Activated T-cell treated with anti-CD3 and anti-CD28 coated beads, Interleukin-2, amount 50 U/mL, for 4 hours (primary cell): ENCODE measurements around the gene EIF6. TPM values are rescaled to one million over a fixed set of nuclear protein-coding genes. Genes with fewer than 3 reads are reported as not detected.
"Not testable (repeated sequence)": the region's sequence is repeated elsewhere in the genome, so short reads cannot be mapped to it uniquely, and the experiment has no call there.

Experiments
- ATAC-seq, 2 donors: fragments of 200-7000 bp; cut with Tn5 transposase; one replicate each; pipeline ENCODE4 v1.10.0; 2021
- DNase-seq: peaks from one replicate; pipeline ENCODE4 v3.0.0-alpha.2; 2020
- H3K27me3 Mint-ChIP-seq: one replicate; pipeline ENCODE4 v1.8.0; 2021; ENCODE audit warnings: low read depth, mixed read lengths
- H3K36me3 Mint-ChIP-seq: one replicate; pipeline ENCODE4 v1.8.0; 2022; ENCODE audit warnings: mixed read lengths; ENCODE audit not compliant: insufficient read depth
- H3K4me1 Mint-ChIP-seq: one replicate; pipeline ENCODE4 v1.8.0; 2021; ENCODE audit warnings: low read depth, mixed read lengths
- H3K4me3 Mint-ChIP-seq: one replicate; pipeline ENCODE4 v1.8.0; 2021; ENCODE audit warnings: mild to moderate bottlenecking, moderate library complexity, mixed read lengths
- H3K9me3 Mint-ChIP-seq: one replicate; pipeline ENCODE4 v1.8.0; 2021; ENCODE audit warnings: mixed read lengths
- total RNA-seq, 3 donors: library from RNA; stranded (reverse); gene quantifications; one replicate each; pipeline ENCODE4 v1.2.1, GENCODE V29; 2021

The EIF6 gene
- total RNA-seq, 3 donors from 2014 or later: 307 to 331 (median 310) TPM

GRCh38 chr20:35271073-35271882 lies 13.3 kb downstream of the EIF6 start:
- peaks cover 15% of the 10 kb centered on the region for H3K36me3 Mint-ChIP-seq
- no peak overlapping the region for H3K4me3 Mint-ChIP-seq
- H3K9me3 Mint-ChIP-seq: no peaks in the 10 kb centered on the region
- H3K27me3 Mint-ChIP-seq: no peaks in the 10 kb centered on the region
- H3K4me1 Mint-ChIP-seq: peaks cover 8% of the 10 kb centered on the region
- no peak for ATAC-seq
- no peak for DNase-seq

DNA sequence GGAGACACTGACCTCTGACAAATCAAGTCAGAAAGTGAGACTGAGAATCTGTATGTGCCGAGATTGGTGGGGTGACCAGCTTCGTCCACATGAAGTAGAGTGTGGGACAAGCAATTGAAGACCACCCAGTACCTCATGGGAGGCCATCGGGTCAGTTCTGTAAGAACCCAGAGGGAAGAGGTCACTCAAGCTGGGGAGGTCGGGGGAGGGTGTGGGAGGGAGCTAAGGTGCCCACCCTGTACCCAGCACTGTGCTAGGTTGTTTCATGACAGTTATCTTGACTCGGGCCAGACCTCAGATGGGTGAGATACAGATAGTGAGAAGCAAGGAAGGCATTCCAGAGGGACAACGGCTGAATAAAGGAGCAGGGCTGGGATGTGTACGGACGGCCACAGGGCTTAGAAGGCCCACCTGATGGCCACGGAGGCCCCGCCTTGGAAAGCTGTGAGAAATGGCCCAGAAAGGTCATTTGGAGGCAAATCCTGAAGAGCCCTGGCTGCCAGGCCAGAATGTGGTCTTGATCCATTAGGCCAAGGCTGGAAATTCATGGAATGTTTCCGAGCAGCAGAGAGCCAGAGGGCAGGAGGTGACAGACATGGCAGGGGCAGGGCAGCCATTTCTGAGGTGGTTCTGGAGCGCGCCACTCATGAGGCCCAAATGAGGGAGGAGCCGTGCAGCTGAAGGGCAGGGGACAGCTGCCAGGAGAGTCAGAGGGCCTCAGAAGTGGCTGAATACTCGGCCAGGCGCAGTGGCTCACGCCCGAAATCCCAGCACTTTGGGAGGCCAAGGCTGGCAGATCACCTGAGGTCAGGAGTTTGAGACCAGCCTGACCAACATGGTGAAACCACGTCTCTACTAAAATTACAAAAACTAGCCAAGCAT lies 14.3 kb downstream of the EIF6 start:
- DNase-seq (no peak), ATAC-seq (no peak)
- H3K4me1 Mint-ChIP-seq: peaks cover 3% of the 10 kb centered on the region
- H3K36me3 Mint-ChIP-seq: peaks cover 15% of the 10 kb centered on the region
- no peaks in the 10 kb centered on the region for H3K9me3 Mint-ChIP-seq
- H3K4me3 Mint-ChIP-seq: no peak overlapping the region
- H3K27me3 Mint-ChIP-seq: no peaks in the 10 kb centered on the region

DNA sequence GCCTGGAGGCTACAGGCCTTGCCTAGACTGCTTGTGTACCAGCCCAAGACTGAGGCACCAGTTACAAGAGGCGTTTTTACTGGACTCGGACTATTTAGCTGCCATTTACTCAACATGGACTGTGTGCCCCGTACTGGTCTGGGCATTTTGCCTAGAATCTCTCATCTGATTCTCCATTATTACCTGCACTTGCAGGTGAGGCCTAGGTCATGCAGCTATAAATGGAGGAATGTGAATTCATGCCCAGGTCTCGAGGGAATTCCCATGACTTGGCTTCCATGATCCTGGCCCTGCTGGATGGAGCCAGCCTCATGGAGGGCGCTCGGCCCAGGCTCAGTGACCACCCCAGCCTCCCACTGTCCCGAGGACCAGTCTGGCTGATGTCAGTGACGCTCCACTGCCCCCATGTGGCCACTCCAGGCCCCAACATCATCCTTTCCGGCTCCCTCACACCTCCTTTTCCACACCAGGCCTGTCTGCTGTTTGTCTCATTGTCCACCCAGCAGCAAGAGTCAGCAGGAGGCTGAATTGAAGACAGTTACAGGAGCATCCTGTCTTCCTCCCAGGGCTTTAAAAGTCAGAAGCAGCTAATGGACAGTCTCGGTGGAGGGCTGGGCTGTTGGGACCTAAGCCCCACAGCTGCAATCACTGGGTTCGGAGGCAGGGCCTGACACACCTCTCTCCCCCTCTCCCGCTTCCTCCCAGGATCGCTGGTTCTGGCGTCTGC lies 15.4 kb downstream of the EIF6 start:
- peak; percentile 65 to 75 for ATAC-seq
- Mint-ChIP-seq H3K4me1 (peaks cover 3% of the 10 kb centered on the region), H3K27me3 (no peaks in the 10 kb centered on the region), H3K36me3 (peaks cover 15% of the 10 kb centered on the region), H3K4me3 (no peak overlapping the region), H3K9me3 (no peaks in the 10 kb centered on the region)
- peak; percentile 24 for DNase-seq

- Mint-ChIP-seq H3K36me3 (peaks cover 18% of the 10 kb centered on the region), H3K27me3 (no peaks in the 10 kb centered on the region), H3K9me3 (no peaks in the 10 kb centered on the region), H3K4me3 (no peak overlapping the region), H3K4me1 (peaks cover 3% of the 10 kb centered on the region)
- ATAC-seq (no peak), DNase-seq (no peak)
These were observed 17.5 kb downstream of the EIF6 start for GRCh38 chr20:35267092-35267491.

DNA sequence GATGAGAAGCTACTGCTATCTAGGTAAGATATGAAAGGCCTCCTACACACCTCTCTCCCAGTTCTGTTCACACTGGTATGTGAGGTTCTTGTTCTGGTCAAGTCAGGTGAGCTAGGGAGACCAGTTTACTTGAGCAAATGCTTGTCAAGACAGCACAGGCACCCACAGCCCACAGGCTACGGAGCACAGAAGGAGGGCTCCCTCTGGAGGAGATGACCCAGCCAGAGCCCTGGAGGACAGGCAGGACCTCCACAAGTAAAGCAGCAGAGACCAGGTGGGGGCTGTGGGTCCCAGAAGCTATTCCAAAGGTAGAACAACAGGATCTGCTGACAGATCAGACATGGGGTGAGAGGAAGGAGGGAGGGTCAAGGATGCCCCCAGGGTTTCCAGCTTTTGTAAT lies 19.8 kb downstream of the EIF6 start:
- DNase-seq (no peak), ATAC-seq (no peak)
- Mint-ChIP-seq H3K9me3 (no peaks in the 10 kb centered on the region), H3K36me3 (peaks cover 14% of the 10 kb centered on the region), H3K4me3 (no peak overlapping the region), H3K27me3 (no peaks in the 10 kb centered on the region), H3K4me1 (peaks cover 3% of the 10 kb centered on the region)

DNA sequence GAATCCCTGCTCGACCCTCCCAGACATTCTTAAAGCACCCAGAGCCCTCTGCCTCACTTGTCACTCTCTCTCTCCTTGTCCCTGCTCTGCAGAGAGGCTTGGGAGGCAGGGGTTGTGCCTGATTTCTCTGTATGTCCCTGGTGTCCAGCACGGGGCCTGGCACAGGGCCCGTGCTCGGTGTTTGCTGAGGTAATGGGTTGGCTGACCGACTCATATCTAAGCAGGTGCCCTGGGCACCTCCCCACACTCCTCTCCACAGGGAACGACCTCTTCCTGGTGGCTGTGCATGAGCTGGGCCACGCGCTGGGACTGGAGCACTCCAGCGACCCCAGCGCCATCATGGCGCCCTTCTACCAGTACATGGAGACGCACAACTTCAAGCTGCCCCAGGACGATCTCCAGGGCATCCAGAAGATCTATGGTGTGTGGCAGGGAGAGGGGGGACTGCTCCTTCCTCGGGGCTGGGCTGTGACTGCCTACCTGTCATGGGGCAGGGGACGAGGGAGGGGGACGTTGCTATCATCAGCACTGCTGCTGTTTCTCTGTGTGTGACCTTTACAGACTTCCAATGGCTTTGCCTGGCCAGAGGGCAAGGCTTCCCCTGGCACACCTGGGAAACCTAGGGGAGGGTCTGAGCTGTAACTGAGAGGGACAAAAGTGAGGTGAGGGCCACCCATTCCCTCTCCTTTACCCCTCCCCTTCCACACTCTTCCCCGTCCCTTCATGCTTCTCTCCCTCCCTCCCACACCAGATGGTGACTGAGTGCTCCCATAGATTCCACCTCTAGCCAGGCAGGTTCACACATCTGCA lies 20.8 kb downstream of the EIF6 start:
- no peak overlapping the region for H3K4me3 Mint-ChIP-seq
- DNase-seq: no peak
- ATAC-seq: no peak
- H3K27me3 Mint-ChIP-seq: no peaks in the 10 kb centered on the region
- no peaks in the 10 kb centered on the region for H3K4me1 Mint-ChIP-seq
- H3K9me3 Mint-ChIP-seq: no peaks in the 10 kb centered on the region
- H3K36me3 Mint-ChIP-seq: peaks cover 10% of the 10 kb centered on the region

- not testable (repeated sequence) for ATAC-seq, H3K4me1 Mint-ChIP-seq, H3K9me3 Mint-ChIP-seq, H3K4me3 Mint-ChIP-seq, H3K27me3 Mint-ChIP-seq, DNase-seq
- peaks cover 15% of the 10 kb centered on the region for H3K36me3 Mint-ChIP-seq
These were observed 21.6 kb downstream of the EIF6 start for GRCh38 chr20:35262731-35263531.

GRCh38 chr20:35262321-35262720 lies 22.3 kb downstream of the EIF6 start:
- H3K4me3 Mint-ChIP-seq, DNase-seq, H3K4me1 Mint-ChIP-seq, H3K9me3 Mint-ChIP-seq, H3K27me3 Mint-ChIP-seq, ATAC-seq: not testable (repeated sequence)
- peaks cover 15% of the 10 kb centered on the region for H3K36me3 Mint-ChIP-seq

DNA sequence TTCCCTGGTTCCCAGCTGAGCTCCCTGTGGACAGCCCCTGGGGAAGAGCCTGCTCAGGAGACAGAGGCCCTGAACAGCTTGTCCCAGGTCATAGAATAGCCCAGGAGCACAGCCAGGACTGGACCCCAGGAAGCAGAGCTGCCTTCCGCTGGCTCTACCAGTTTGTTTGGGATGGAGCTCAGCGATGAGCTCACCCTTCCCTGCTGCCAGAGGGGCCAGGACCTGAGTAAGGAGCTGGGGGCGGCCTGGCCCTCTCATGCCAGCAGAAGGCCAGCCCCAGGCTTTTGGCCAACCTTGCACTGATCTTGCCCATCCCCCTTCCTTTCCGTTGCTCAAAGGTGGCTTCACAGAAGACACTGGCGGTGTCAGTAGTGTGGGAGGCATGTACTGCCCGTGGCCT lies 24.1 kb downstream of the EIF6 start:
- H3K9me3 Mint-ChIP-seq: no peaks in the 10 kb centered on the region
- ATAC-seq (no peak), DNase-seq (no peak)
- H3K4me1 Mint-ChIP-seq: no peaks in the 10 kb centered on the region
- no peaks in the 10 kb centered on the region for H3K27me3 Mint-ChIP-seq
- H3K4me3 Mint-ChIP-seq: no peak overlapping the region
- H3K36me3 Mint-ChIP-seq: peaks cover 8% of the 10 kb centered on the region

GRCh38 chr20:35257175-35257909 lies 27.2 kb downstream of the EIF6 start:
- no peaks in the 10 kb centered on the region for H3K9me3 Mint-ChIP-seq
- no peak for DNase-seq
- H3K4me1 Mint-ChIP-seq: peaks cover 6% of the 10 kb centered on the region
- no peak overlapping the region for H3K4me3 Mint-ChIP-seq
- no peaks in the 10 kb centered on the region for H3K27me3 Mint-ChIP-seq
- ATAC-seq: no peak
- peaks cover 6% of the 10 kb centered on the region for H3K36me3 Mint-ChIP-seq

DNA sequence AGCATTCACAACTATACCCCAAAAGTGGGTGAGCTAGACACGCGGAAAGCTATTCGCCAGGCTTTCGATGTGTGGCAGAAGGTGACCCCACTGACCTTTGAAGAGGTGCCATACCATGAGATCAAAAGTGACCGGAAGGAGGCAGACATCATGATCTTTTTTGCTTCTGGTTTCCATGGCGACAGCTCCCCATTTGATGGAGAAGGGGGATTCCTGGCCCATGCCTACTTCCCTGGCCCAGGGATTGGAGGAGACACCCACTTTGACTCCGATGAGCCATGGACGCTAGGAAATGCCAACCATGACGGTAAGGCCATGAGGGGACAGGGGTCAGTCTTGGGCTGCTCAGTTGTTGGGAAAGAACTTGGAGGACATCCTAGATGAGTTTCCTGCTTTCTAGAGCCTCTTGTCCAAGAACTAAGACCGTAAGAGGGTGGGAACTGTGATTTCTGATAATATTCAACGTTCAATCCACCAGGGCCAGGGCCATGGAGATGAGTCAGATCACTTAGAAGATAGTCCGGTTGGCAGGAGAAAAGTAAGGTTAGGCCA lies 30.0 kb downstream of the EIF6 start:
- DNase-seq (no peak), ATAC-seq (no peak)
- H3K27me3 Mint-ChIP-seq: no peaks in the 10 kb centered on the region
- peaks cover 24% of the 10 kb centered on the region for H3K4me1 Mint-ChIP-seq
- H3K9me3 Mint-ChIP-seq: no peaks in the 10 kb centered on the region
- peaks cover 6% of the 10 kb centered on the region for H3K36me3 Mint-ChIP-seq
- no peak overlapping the region for H3K4me3 Mint-ChIP-seq

DNA sequence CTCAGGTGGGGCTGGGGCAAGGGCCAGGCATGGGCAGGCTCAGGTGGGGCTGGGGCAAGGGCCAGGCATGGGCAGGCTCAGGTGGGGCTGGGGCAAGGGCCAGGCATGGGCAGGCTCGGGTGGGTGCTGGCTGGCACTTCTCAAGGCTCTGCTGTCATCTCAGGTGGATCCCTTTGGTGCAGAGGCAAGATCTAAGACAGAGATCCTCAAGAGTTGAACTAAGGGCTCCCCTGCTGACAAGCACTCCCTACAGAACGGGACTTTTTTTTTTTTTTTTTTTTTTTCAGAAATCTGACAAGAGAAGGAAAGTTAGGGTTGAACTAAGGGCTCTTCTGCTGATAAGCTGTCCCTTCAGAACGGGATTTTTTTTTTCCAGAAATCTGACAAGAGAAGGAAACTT lies 31.6 kb downstream of the EIF6 start:
- peaks cover 2% of the 10 kb centered on the region for H3K36me3 Mint-ChIP-seq
- ATAC-seq: no peak
- H3K9me3 Mint-ChIP-seq: no peaks in the 10 kb centered on the region
- DNase-seq: no peak
- H3K4me1 Mint-ChIP-seq: peaks cover 24% of the 10 kb centered on the region
- no peaks in the 10 kb centered on the region for H3K27me3 Mint-ChIP-seq
- H3K4me3 Mint-ChIP-seq: no peak overlapping the region
